Endothelial cell of umbilical vein (primary cell): Measurements from ENCODE around the gene RPL11.

Experiments used
- CTCF ChIP-seq, 2 donors: IDR thresholded peaks; 1 replicate in 1 of 2; 2 replicates in 1 of 2; pipeline ENCODE4 v1.5.1; 2011; ENCODE audit warnings: low read length in 2 of 2, mild to moderate bottlenecking in 2 of 2, moderate library complexity in 2 of 2, control low read depth in 1 of 2, inconsistent platforms in 1 of 2, low read depth in 1 of 2; ENCODE audit not compliant: insufficient read depth in 1 of 2; ENCODE audit errors: extremely low read depth in 1 of 2
- EZH2 ChIP-seq: IDR thresholded peaks from 2 replicates; pipeline ENCODE4 v1.6.1; 2012; ENCODE audit warnings: borderline replicate concordance, low read depth, mild to moderate bottlenecking, moderate library complexity, low read length, inconsistent platforms; ENCODE audit not compliant: severe bottlenecking
- FOS ChIP-seq: IDR thresholded peaks from 2 replicates; pipeline ENCODE4 v1.6.1; 2011; ENCODE audit warnings: mild to moderate bottlenecking, low read length, moderate library complexity, borderline replicate concordance; ENCODE audit not compliant: insufficient read depth
- GATA2 ChIP-seq: IDR thresholded peaks from 2 replicates; pipeline ENCODE4 v1.7.0; 2011; ENCODE audit warnings: low read depth, mild to moderate bottlenecking, moderate library complexity, mixed read lengths, low read length; ENCODE audit not compliant: insufficient read length, insufficient read depth
- JUN ChIP-seq: IDR thresholded peaks from 2 replicates; pipeline ENCODE4 v1.6.1; 2011; ENCODE audit warnings: borderline replicate concordance, low read depth; ENCODE audit not compliant: insufficient read length, insufficient read depth
- MAX ChIP-seq: IDR thresholded peaks from 2 replicates; pipeline ENCODE4 v1.6.1; 2011; ENCODE audit not compliant: insufficient read depth, insufficient read length
- MYC ChIP-seq: IDR thresholded peaks from one replicate; pipeline ENCODE4 v1.6.1; 2011; ENCODE audit warnings: mild to moderate bottlenecking, low read depth, low read length
- POLR2A ChIP-seq: IDR thresholded peaks from 2 replicates; pipeline ENCODE4 v1.6.1; 2012; ENCODE audit warnings: low read depth, mild to moderate bottlenecking, control low read depth, low read length
- POLR2AphosphoS5 ChIP-seq: IDR thresholded peaks from 2 replicates; pipeline ENCODE4 v1.6.1; 2012; ENCODE audit warnings: low read depth, mild to moderate bottlenecking, control low read depth, low read length, moderate library complexity; ENCODE audit not compliant: insufficient read depth

- TF ChIP-seq EZH2 (no peak), CTCF (IDR thresholded peaks at IDR 0.05; ENCODE audit: extremely low read depth in 1 of 2, insufficient read depth in 1 of 2, low read depth in 1 of 2, low read length in 2 of 2) (no peak), MYC (no peak), POLR2AphosphoS5 (no peak), POLR2A (no peak), GATA2 (no peak), MAX (no peak), FOS (no peak), JUN (no peak)
Measured at GRCh38 chr1:23720256-23720995, 28.8 kb downstream of the RPL11 start.
